ENCODE measurements around the gene COL19A1.

DNA sequence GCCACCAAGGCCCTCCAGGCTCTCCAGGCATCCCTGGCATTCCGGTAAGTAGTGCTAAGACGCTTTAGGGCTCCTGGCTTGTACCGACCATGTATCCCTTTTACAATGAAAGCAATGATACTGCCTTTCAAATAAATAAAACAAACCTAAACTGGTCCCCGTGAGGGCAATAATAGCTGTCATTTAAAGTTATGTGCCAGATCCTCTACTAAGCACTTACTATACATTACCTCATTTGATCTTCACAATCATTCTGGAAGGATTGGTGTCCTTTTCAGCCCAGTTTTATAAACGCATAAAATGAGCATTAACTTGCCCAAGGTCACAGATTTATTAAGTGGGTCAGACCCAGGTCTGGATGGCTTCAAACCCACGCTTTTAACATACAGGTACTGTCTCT is 321.8 kb downstream of the COL19A1 start:
- TF ChIP-seq, protein P1, sequence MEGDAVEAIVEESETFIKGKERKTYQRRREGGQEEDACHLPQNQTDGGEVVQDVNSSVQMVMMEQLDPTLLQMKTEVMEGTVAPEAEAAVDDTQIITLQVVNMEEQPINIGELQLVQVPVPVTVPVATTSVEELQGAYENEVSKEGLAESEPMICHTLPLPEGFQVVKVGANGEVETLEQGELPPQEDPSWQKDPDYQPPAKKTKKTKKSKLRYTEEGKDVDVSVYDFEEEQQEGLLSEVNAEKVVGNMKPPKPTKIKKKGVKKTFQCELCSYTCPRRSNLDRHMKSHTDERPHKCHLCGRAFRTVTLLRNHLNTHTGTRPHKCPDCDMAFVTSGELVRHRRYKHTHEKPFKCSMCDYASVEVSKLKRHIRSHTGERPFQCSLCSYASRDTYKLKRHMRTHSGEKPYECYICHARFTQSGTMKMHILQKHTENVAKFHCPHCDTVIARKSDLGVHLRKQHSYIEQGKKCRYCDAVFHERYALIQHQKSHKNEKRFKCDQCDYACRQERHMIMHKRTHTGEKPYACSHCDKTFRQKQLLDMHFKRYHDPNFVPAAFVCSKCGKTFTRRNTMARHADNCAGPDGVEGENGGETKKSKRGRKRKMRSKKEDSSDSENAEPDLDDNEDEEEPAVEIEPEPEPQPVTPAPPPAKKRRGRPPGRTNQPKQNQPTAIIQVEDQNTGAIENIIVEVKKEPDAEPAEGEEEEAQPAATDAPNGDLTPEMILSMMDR (conservative IDR thresholded peaks at IDR 0.05; ENCODE audit: low read length) = no peak
- TF ChIP-seq EZH2phosphoT487 (IDR thresholded peaks at IDR 0.05; ENCODE audit: borderline replicate concordance, low read depth, low read length) = no peak
